Subcutaneous adipose tissue (tissue), 4 donors: ENCODE results near the gene CDA. TPM values are rescaled to one million over a fixed set of nuclear protein-coding genes. Genes with fewer than 3 reads are reported as not detected.

Source experiments
- CTCF ChIP-seq: fragments of 450-650 bp; IDR thresholded peaks from one replicate; pipeline ENCODE4 v1.5.1; 2016; ENCODE audit warnings: low read depth, mild to moderate bottlenecking, control low read depth, antibody characterized with exemption, moderate library complexity
- total RNA-seq, 4 donors: library from RNA; depleted of rRNA; stranded (reverse); fragments of >200 nt; gene quantifications; one replicate each; pipeline ENCODE4 v1.1.0, GENCODE V29; 2016

CDA gene
- total RNA-seq: 1 to 10 TPM in 2 of 4 donors, under 1 TPM in 1, not detected in 1; 0.68 to 4.9 (median 2.4) TPM

- no peak for TF ChIP-seq CTCF
Observed at GRCh38 chr1:20588634-20589225, at the start of gene CDA. Gene CDA (plus strand): TSS chr1:20589097. CDS start chr1:20589130, 33 bp downstream.

- no peak for TF ChIP-seq CTCF
Observed at GRCh38 chr1:20540281-20540680, 48.6 kb upstream of the CDA start.

GRCh38 chr1:20546637-20547036 is 42.3 kb upstream of the CDA start:
- no peak for TF ChIP-seq CTCF

- TF ChIP-seq CTCF: no peak
Observed at GRCh38 chr1:20551161-20551560, 37.7 kb upstream of the CDA start.

GRCh38 chr1:20551945-20552727 is 36.8 kb upstream of the CDA start, which contains the start of gene FAM43B:
Gene FAM43B (plus strand): TSS chr1:20552573. CDS start chr1:20552974, 401 bp downstream.
- no peak for TF ChIP-seq CTCF

- no peak for TF ChIP-seq CTCF
Observed at GRCh38 chr1:20552728-20553445, 36.0 kb upstream of the CDA start.

- TF ChIP-seq CTCF: no peak
Observed at GRCh38 chr1:20555025-20555757, 33.7 kb upstream of the CDA start.
